BLaER1 treated with 17β-estradiol and CSF1 and Interleukin-3, amounts not matched to agents 10 nM and 100 nM (cell line): Measurements from ENCODE around the gene OTP.
A peak's percentile ranks its signal among the peaks of the same experiment; 100 is the strongest.

Source experiments
- H3K27ac ChIP-seq, 11 experiments: shearing (Covaris generic); formaldehyde crosslinking; 2 replicates each; pipeline ENCODE4 v1.8.1; 2022
- H3K27me3 ChIP-seq, 11 experiments: shearing (Covaris generic); formaldehyde crosslinking; 2 replicates each; pipeline ENCODE4 v1.8.1; 2022
- H3K36me3 ChIP-seq, 11 experiments: shearing (Covaris generic); formaldehyde crosslinking; 2 replicates each; pipeline ENCODE4 v1.8.1; 2022
- H3K4me1 ChIP-seq, 10 experiments: shearing (Covaris generic); formaldehyde crosslinking; 2 replicates each; pipeline ENCODE4 v1.8.1; 2022
- H3K4me2 ChIP-seq, 11 experiments: shearing (Covaris generic); formaldehyde crosslinking; 2 replicates each; pipeline ENCODE4 v1.8.1; 2022
- H3K4me3 ChIP-seq, 10 experiments: shearing (Covaris generic); formaldehyde crosslinking; 2 replicates each; pipeline ENCODE4 v1.8.1; 2022
- H3K9ac ChIP-seq, 11 experiments: shearing (Covaris generic); formaldehyde crosslinking; 2 replicates each; pipeline ENCODE4 v1.8.1; 2022
- H3K9me3 ChIP-seq, 11 experiments: shearing (Covaris generic); formaldehyde crosslinking; replicated peaks in 1 of 11; 2 replicates each; pipeline ENCODE4 v1.8.1; 2022
- H4K20me1 ChIP-seq, 11 experiments: shearing (Covaris generic); formaldehyde crosslinking; 2 replicates each; pipeline ENCODE4 v1.8.1; 2022
- Cebpa-rat ChIP-seq, 11 experiments: shearing (Covaris generic); IDR thresholded peaks; 2 replicates each; pipeline ENCODE4 v1.8.1; 2022

Gene OTP

GRCh38 chr5:77650686-77651085 is 12.2 kb upstream of the OTP start:
- no peak overlapping the region for H3K4me3 ChIP-seq
- H3K9ac ChIP-seq, result no peak overlapping the region
- H3K4me2 ChIP-seq, result no peak overlapping the region
- no peaks in the 10 kb centered on the region for H3K36me3 ChIP-seq
- peaks cover 0 to 2% (median 0%) of the 10 kb centered on the region in 11 experiments; a peak in 2 of 22 replicates for H4K20me1 ChIP-seq
- no peaks in the 10 kb centered on the region for H3K4me1 ChIP-seq
- H3K9me3 ChIP-seq, result peaks cover 0 to 8% (median 0%) of the 10 kb centered on the region in 11 experiments; a peak in 1 of 22 replicates
- peaks cover 19 to 36% (median 28%) of the 10 kb centered on the region in 11 experiments for H3K27me3 ChIP-seq
- TF ChIP-seq Cebpa-rat (IDR thresholded peaks at IDR 0.05), result no peak
- no peak overlapping the region for H3K27ac ChIP-seq

GRCh38 chr5:77649776-77650175 is 11.3 kb upstream of the OTP start:
- H3K36me3 ChIP-seq, result no peaks in the 10 kb centered on the region
- no peak overlapping the region for H3K4me3 ChIP-seq
- H3K27me3 ChIP-seq, result peaks cover 28 to 45% (median 37%) of the 10 kb centered on the region in 11 experiments
- TF ChIP-seq Cebpa-rat (IDR thresholded peaks at IDR 0.05), result no peak
- no peak overlapping the region for H3K4me2 ChIP-seq
- no peak overlapping the region for H3K9ac ChIP-seq
- peaks cover 0 to 8% (median 0%) of the 10 kb centered on the region in 11 experiments; a peak in 1 of 22 replicates for H3K9me3 ChIP-seq
- peaks cover 0 to 7% (median under 1%) of the 10 kb centered on the region in 11 experiments; a peak in 6 of 22 replicates for H4K20me1 ChIP-seq
- H3K4me1 ChIP-seq, result peaks cover 0 to 5% (median 2%) of the 10 kb centered on the region in 10 experiments; a peak in 4 of 20 replicates
- no peak overlapping the region for H3K27ac ChIP-seq

DNA sequence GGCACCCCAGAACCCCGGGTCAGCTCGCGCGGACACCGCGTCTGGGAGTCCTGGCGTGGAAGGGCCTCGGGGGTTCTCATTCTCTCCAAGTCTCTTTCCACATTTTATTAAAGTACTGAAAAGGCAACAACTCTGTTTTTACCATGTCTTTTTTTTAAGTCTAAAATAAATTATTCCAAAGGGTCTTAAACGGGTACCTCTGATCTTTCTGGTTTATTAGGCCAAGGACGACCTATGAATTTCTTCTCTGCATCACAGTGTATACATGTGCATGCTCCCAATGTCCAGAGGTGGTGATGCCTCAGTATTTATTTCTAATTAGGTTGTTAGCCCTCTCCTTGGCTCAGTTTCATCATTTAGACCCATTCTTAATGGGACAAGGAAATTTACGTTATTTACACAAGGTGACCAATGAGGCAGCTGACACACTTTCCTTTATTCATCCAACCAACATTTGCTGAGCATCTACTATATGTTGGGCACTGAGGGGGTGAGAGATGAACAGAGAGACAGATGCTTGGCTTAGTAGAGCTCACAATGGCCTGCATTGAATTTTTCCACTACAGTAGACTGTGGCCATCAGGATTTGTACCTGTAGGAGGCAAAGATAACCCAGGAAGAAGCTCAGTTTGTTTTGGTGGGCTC is 7.6 kb upstream of the OTP start:
- TF ChIP-seq Cebpa-rat (IDR thresholded peaks at IDR 0.05), result no peak
- Histone ChIP-seq H3K9me3 (peaks cover 0 to 20% (median 6%) of the 10 kb centered on the region in 11 experiments; a peak in 10 of 22 replicates), H3K27ac (no peak overlapping the region), H3K4me1 (peaks cover 0 to 7% (median 5%) of the 10 kb centered on the region in 10 experiments; a peak in 6 of 20 replicates), H3K36me3 (no peaks in the 10 kb centered on the region), H3K27me3 (peaks cover 65 to 82% (median 74%) of the 10 kb centered on the region in 11 experiments), H3K9ac (no peak overlapping the region), H4K20me1 (peaks cover 0 to 42% (median 25%) of the 10 kb centered on the region in 11 experiments; a peak in 16 of 22 replicates), H3K4me3 (peak overlapping the region in 8 of 10 experiments; percentile 30 to 59 (median 47); a peak in 8 of 20 replicates), H3K4me2 (peak overlapping the region in 3 of 11 experiments; percentile 72 to 89 (median 74); a peak in 5 of 22 replicates)

DNA sequence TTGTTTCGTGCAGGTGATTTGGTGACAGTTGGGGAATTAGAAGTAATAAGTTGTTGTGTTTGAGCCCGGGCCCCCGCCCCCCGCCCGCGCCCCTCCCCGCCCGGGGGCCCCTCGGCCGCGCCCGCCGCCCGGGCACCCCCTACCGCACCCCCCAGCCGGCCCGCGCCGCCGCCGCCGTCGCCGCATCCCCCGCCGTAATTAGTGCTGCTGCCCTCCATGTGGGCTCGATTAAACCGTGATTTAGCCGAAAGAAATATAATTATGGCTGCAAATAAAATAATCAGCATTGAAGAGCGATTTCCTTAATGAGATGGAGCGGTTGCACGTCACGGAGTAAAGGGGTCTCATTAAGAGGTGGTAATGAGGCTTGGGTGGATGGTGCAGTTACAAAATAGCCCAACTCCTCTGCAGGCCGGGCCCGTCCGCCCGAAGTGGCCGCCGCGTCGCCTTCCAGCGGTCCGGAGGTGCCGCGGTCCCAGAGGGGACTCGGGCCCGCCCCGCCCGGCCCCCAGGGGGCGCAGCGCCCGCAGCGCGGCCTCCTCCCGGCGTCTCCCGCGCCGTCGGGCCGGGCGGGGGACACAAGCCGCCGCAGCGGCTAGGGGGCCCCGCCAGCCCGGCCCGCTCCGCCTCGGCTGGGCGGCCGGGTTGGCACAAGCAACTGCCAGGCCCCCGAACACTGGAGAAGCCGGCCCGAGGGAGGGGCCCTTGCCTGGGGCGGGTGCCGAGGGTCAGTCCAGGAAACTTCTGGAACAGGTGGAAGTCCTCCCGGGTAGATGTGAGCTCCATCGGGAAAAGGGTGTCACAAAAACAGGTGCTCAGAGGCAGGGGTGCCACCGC is 6.9 kb upstream of the OTP start:
- H3K27me3 ChIP-seq, result peaks cover 72 to 88% (median 81%) of the 10 kb centered on the region in 11 experiments
- H3K4me2 ChIP-seq, result peak overlapping the region; percentile 59 to 92 (median 69)
- H3K27ac ChIP-seq, result no peak overlapping the region
- H3K9me3 ChIP-seq, result peaks cover 0 to 28% (median 12%) of the 10 kb centered on the region in 11 experiments; a peak in 14 of 22 replicates
- H3K9ac ChIP-seq, result no peak overlapping the region
- TF ChIP-seq Cebpa-rat (IDR thresholded peaks at IDR 0.05), result no peak
- H4K20me1 ChIP-seq, result peaks cover 0 to 50% (median 33%) of the 10 kb centered on the region in 11 experiments; a peak in 17 of 22 replicates
- H3K4me3 ChIP-seq, result peak overlapping the region; percentile 30 to 59 (median 47); a peak in 19 of 20 replicates
- no peaks in the 10 kb centered on the region for H3K36me3 ChIP-seq
- peaks cover 0 to 11% (median 5%) of the 10 kb centered on the region in 10 experiments; a peak in 6 of 20 replicates for H3K4me1 ChIP-seq

GRCh38 chr5:77644371-77645157 is 6.1 kb upstream of the OTP start:
- H3K4me2 ChIP-seq, result peak overlapping the region in 3 of 11 experiments; percentile 33 to 92 (median 89); a peak in 5 of 22 replicates
- H3K27me3 ChIP-seq, result peaks cover 80 to 93% (median 90%) of the 10 kb centered on the region in 11 experiments
- H3K4me1 ChIP-seq, result peaks cover 0 to 15% (median 5%) of the 10 kb centered on the region in 10 experiments; a peak in 6 of 20 replicates
- TF ChIP-seq Cebpa-rat (IDR thresholded peaks at IDR 0.05), result no peak
- H3K36me3 ChIP-seq, result no peaks in the 10 kb centered on the region
- peak overlapping the region in 3 of 10 experiments; percentile 8 to 51 (median 28); a peak in 4 of 20 replicates for H3K4me3 ChIP-seq
- peaks cover 0 to 31% (median 12%) of the 10 kb centered on the region in 11 experiments; a peak in 14 of 22 replicates for H3K9me3 ChIP-seq
- no peak overlapping the region for H3K27ac ChIP-seq
- no peak overlapping the region for H3K9ac ChIP-seq
- H4K20me1 ChIP-seq, result peaks cover 0 to 55% (median 41%) of the 10 kb centered on the region in 11 experiments; a peak in 17 of 22 replicates

DNA sequence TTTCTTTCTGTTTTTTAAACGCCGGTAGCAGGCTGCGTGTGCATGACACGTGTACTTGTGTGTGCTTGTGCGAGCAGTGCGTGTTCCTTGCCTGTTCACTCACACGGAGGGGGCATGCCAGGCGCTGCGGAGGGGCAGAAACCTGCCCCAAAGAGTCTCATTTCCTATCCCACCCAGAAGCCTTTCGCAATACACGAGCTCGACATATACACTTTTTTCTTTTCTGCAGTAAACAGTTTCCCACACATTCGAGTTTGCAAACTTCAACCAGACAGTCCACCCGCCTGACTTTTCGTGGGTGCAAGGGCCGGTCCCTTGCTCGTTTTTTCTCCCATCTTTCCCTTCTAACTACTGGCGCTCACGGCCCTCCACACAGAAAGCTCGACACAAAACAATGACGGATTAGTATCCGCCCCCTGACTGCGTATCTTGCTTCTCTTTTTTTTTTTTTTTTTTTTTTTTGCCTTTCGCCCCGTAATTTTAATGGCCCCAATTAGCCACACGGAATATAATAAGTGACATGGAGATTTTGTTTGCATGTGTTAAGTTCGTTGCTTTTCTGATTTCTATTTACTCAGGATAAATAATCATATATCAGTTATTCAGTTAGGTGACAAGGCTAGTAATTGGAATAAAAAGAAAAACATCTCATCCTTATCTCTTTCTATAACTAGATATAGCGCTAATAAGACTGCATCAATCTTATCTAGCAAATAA is 5.3 kb upstream of the OTP start:
- Histone ChIP-seq H4K20me1 (peaks cover 0 to 61% (median 46%) of the 10 kb centered on the region in 11 experiments; a peak in 17 of 22 replicates), H3K4me3 (no peak overlapping the region), H3K9me3 (peaks cover 4 to 37% (median 18%) of the 10 kb centered on the region in 11 experiments), H3K36me3 (no peaks in the 10 kb centered on the region), H3K4me2 (no peak overlapping the region; a peak in 1 of 22 replicates), H3K4me1 (peaks cover 0 to 15% (median 5%) of the 10 kb centered on the region in 10 experiments; a peak in 6 of 20 replicates), H3K9ac (no peak overlapping the region), H3K27ac (no peak overlapping the region), H3K27me3 (peaks cover 88 to 100% (median 97%) of the 10 kb centered on the region in 11 experiments)
- TF ChIP-seq Cebpa-rat (IDR thresholded peaks at IDR 0.05), result peak in 3 of 11 experiments; percentile 38 to 79 (median 58); a peak in 4 of 22 replicates

DNA sequence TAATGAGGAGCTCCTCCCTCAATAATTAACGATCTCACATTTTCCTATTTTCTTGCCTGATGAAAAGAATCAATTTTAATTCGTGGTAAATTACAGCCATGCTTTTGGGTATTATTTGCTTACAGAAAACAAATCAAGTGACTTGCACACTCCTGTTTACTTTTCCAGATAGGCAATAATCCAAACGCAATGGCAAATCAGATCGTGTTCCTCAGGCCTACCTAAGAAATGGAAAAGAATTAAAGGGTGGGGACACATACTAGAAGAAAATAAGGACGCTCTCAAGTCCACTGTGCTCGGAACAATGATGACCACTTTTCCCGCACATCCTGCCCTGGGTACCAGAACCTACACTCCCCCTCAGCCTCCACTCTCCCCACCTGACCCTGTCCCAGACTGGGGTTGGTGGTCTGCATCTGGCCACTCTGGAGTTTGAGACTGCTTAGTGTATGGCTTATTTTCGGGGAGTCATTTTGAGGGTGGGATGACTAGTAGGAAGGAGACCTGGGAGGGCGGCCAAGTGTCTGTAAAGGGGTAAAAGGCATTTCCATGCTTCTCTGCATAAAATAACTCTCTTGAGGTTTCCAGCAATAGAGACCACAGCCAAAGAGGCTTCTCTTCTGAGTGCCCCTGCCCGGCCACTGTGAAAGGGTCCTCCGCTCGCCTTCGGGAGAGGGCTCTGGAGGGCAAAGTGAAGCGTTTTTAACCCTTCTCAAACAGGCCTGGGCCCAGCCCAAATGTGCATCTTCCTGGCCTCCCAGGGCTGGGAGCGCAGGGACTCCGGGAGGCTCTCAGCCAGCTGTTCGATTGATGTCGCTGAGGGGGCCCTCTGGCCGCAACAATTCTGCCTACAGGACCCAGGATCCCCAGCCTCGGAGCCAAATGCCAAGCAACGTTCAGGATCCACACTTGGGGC is 4.5 kb upstream of the OTP start:
- Histone ChIP-seq H3K4me1 (peaks cover 0 to 15% (median 5%) of the 10 kb centered on the region in 10 experiments; a peak in 6 of 20 replicates), H3K27me3 (peaks cover 96 to 100% (median 100%) of the 10 kb centered on the region in 11 experiments), H3K9me3 (peaks cover 13 to 45% (median 26%) of the 10 kb centered on the region in 11 experiments), H4K20me1 (peaks cover 0 to 63% (median 50%) of the 10 kb centered on the region in 11 experiments; a peak in 17 of 22 replicates), H3K4me3 (no peak overlapping the region), H3K4me2 (no peak overlapping the region; a peak in 1 of 22 replicates), H3K36me3 (no peaks in the 10 kb centered on the region), H3K27ac (no peak overlapping the region), H3K9ac (no peak overlapping the region)
- no peak for TF ChIP-seq Cebpa-rat (IDR thresholded peaks at IDR 0.05)
